ENCODE measurements around the gene CPEB3. TPM values are rescaled to one million over a fixed set of nuclear protein-coding genes. Genes with fewer than 3 reads are reported as not detected.

Gene CPEB3
- total and polyA plus RNA-seq, 8 donors = 2.1 to 7.0 (median 4.4) TPM

DNA sequence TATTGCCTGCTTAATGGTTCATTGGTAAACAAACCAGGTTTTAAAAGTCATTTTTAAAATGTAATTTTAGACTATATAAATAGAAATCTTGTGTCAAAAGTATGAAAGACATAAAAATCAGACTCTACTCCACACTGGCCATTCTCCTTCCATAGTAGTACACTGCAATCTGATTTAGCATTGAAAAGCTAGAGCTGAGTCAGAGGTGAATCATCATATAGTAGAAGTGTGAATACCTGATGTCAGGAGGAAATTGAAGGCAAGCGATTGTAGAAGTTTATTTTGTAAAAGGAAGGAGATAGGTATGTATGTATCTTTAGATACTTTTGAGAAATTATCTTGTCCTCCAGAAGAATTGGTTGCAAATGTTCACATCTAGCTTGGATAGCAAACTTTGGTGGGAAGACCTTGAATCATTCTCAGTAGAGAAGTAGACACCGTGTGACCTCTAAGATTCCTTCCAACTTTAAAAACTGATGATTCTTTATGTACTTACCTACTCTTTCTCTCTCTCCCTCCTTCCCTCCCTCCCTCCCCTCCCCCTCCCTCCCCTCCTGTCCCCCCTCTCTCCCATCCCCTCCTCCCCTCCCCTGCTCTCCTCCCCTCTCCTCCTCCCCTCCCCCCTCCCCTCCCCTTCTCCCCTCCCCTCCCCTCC is 279.2 kb downstream of the CPEB3 start:
- intact Hi-C loops (cut with DNase I) = no loop called here
- Histone ChIP-seq H3K4me1 (no peaks in the 10 kb centered on the region), H3K27ac (no peak overlapping the region), H3K27me3 (no peaks in the 10 kb centered on the region), H3K9me3 (no peaks in the 10 kb centered on the region), H3K4me3 (no peak overlapping the region), H3K36me3 (peaks cover 0 to 32% (median 19%) of the 10 kb centered on the region in 3 donors)
- 88 to 92% methylated on average over 2 of the region's 2 CpGs for WGBS, 2 donors
- TF ChIP-seq, protein P1, sequence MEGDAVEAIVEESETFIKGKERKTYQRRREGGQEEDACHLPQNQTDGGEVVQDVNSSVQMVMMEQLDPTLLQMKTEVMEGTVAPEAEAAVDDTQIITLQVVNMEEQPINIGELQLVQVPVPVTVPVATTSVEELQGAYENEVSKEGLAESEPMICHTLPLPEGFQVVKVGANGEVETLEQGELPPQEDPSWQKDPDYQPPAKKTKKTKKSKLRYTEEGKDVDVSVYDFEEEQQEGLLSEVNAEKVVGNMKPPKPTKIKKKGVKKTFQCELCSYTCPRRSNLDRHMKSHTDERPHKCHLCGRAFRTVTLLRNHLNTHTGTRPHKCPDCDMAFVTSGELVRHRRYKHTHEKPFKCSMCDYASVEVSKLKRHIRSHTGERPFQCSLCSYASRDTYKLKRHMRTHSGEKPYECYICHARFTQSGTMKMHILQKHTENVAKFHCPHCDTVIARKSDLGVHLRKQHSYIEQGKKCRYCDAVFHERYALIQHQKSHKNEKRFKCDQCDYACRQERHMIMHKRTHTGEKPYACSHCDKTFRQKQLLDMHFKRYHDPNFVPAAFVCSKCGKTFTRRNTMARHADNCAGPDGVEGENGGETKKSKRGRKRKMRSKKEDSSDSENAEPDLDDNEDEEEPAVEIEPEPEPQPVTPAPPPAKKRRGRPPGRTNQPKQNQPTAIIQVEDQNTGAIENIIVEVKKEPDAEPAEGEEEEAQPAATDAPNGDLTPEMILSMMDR (IDR thresholded peaks at IDR 0.05) = no peak
- no peak for FAIRE-seq
- DNase-seq = no peak
- peak in 1 of 4 donors; percentile 47 for ATAC-seq

DNA sequence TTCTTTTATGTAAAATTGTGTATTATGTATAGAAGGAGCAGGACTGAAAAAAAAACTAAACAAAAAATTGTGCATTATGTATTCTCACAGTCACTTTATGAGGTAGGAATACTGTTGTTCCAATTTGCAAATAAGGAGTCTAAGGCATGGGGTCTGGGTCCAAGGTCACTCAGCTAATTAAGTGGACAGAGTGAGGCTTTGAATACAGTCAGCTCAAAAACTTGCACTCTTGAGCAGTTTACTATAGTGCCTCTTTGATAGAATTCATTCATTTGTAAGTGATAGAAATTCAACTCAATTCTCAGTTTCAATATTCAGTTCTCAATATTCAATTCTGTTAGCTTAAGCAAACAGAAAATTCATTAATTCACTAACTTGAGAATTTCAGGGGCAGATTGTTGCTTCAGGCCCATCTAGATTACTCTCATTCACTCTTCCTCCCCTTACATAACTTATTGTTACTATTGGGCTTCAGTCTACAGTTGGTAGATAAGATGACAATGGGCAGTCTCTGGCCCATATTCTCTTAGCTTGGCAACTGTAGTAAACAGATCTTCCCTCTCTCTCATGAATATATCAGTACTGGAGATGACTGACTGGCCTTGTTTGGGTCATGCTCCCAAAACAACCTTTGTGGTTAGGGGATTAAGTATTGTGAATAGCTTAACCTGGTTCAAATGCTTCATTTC is 280.7 kb downstream of the CPEB3 start:
- intact Hi-C loops (cut with DNase I) = no loop called here
- no peaks in the 10 kb centered on the region for H3K27me3 ChIP-seq
- no peak overlapping the region for H3K27ac ChIP-seq
- FAIRE-seq = no peak
- TF ChIP-seq, protein P1 (IDR thresholded peaks at IDR 0.05) = no peak
- no peaks in the 10 kb centered on the region for H3K4me1 ChIP-seq
- H3K36me3 ChIP-seq = peaks cover 0 to 32% (median 13%) of the 10 kb centered on the region in 3 donors
- ATAC-seq = no peak
- no peak overlapping the region for H3K4me3 ChIP-seq
- H3K9me3 ChIP-seq = no peaks in the 10 kb centered on the region
- no peak for DNase-seq

DNA sequence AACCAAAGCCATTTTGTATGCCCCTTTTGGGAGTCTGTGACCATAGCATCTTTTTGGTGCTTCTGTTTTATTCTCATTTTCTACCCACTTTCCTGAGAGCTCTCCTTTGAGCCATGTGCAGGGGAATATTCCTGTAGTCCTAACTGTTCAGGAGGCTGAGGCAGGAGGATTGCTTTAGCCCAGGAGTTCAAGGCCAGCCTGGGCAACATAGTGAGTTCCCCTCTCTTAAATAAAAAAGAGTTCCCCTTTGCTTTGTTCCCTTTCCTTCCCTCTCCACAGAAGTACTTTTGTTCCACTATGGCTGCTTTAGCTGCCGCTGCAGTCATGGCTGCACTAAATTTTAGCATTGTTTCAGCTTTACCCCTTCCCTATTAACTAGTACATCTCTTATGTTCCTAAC is 281.4 kb downstream of the CPEB3 start:
- H3K27me3 ChIP-seq = no peaks in the 10 kb centered on the region
- TF ChIP-seq, protein P1 (IDR thresholded peaks at IDR 0.05) = no peak
- no peak overlapping the region for H3K4me3 ChIP-seq
- ATAC-seq (no peak), FAIRE-seq (no peak), DNase-seq (no peak)
- WGBS, 2 donors = 98 to 100% methylated on average over 1 of the region's 1 CpG
- no peaks in the 10 kb centered on the region for H3K4me1 ChIP-seq
- no peaks in the 10 kb centered on the region for H3K9me3 ChIP-seq
- peaks cover 0 to 24% (median 12%) of the 10 kb centered on the region in 3 donors for H3K36me3 ChIP-seq
- no peak overlapping the region for H3K27ac ChIP-seq
- intact Hi-C loops (cut with DNase I) = no loop called here

DNA sequence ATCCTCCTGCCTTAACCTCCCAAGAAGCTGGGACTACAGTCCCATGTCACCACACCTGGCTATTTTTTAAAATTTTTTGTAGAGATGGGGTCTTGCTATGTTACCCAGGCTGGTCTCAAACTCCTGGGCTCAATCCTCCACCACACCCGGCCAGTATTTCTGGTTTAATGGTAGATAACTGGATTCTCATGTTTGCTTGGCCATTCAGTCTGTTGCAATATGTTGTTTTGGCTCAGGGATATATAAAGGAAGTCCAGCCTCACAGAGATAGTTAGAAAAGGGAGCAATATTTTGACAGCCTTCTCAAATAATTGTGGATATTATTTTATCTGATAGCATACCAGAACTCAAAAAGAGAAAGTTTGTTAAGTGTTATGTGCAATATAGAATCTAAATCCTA is 284.9 kb downstream of the CPEB3 start:
- TF ChIP-seq, protein P1 (IDR thresholded peaks at IDR 0.05) = no peak
- Histone ChIP-seq H3K36me3 (peaks cover 0 to 6% (median 6%) of the 10 kb centered on the region in 3 donors), H3K4me1 (no peaks in the 10 kb centered on the region), H3K4me3 (no peak overlapping the region), H3K27me3 (no peaks in the 10 kb centered on the region), H3K27ac (no peak overlapping the region), H3K9me3 (no peaks in the 10 kb centered on the region)
- intact Hi-C loops (cut with DNase I) = no loop called here
- FAIRE-seq (no peak), ATAC-seq (no peak), DNase-seq (no peak)
- WGBS, 2 donors = 83 to 86% methylated on average over 1 of the region's 1 CpG

DNA sequence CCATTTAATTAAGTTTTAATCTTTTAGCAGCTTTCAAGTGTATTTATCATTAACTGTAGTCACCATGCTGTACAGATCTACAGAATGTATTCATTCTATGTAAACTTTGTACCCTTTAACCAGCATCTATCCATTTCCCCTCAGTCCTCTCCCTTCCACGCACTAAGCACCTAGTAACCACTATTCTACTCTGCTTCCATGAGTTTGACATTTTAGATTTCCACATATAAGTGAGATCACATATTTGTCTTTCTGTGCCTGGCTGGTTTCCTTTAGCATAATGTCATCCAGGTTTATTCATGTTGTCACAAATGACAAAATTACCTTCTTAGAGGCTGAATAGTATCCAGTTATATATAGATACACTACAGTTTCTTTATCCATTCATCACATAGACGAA is 287.6 kb downstream of the CPEB3 start:
- DNase-seq (no peak), ATAC-seq (peak in 1 of 4 donors; percentile 63)

More for the DNA sequence above, 287.6 kb downstream of the CPEB3 start:
- TF ChIP-seq, protein P1 (IDR thresholded peaks at IDR 0.05) = no peak
- no peak for FAIRE-seq
- Histone ChIP-seq H3K27ac (no peak overlapping the region), H3K27me3 (no peaks in the 10 kb centered on the region), H3K9me3 (no peaks in the 10 kb centered on the region), H3K4me1 (no peaks in the 10 kb centered on the region), H3K36me3 (peaks cover 0 to 15% (median 0%) of the 10 kb centered on the region in 3 donors), H3K4me3 (no peak overlapping the region)
- intact Hi-C loops (cut with DNase I) = no loop called here
- WGBS, 2 donors = 86% methylated on average over 2 of the region's 2 CpGs

Measured in pancreas (tissue), 10 donors.